H9 (cell line): ENCODE data around the gene WDR37. TPM values are rescaled to one million over a fixed set of nuclear protein-coding genes. Genes with fewer than 3 reads are reported as not detected.

Source experiments
- DNase-seq: peaks from one replicate; pipeline ENCODE4 v3.0.0-alpha.2; 2017
- H2AFZ ChIP-seq: one replicate; pipeline ENCODE4 v1.6.1; 2013; ENCODE audit warnings: mild to moderate bottlenecking, low read length, control low read depth, moderate library complexity
- H2AK5ac ChIP-seq: 2 replicates; pipeline ENCODE4 v1.6.1; 2013; ENCODE audit warnings: low read length, control low read depth, mixed read lengths; ENCODE audit not compliant: insufficient read length
- H2BK120ac ChIP-seq: one replicate; pipeline ENCODE4 v1.6.1; 2013; ENCODE audit warnings: low read depth, mild to moderate bottlenecking, low read length, control low read depth, inconsistent platforms; ENCODE audit not compliant: poor library complexity, severe bottlenecking
- H2BK12ac ChIP-seq: 2 replicates; pipeline ENCODE4 v1.6.1; 2013; ENCODE audit warnings: low read length, control low read depth, mixed read lengths, low read depth; ENCODE audit not compliant: insufficient read length
- H2BK15ac ChIP-seq: 2 replicates; pipeline ENCODE4 v1.6.1; 2013; ENCODE audit warnings: low read depth, low read length, control low read depth
- H2BK20ac ChIP-seq: one replicate; pipeline ENCODE4 v1.6.1; 2013; ENCODE audit warnings: low read depth, mild to moderate bottlenecking, low read length, control low read depth, inconsistent platforms; ENCODE audit not compliant: poor library complexity, severe bottlenecking
- H2BK5ac ChIP-seq: 2 replicates; pipeline ENCODE4 v1.6.1; 2013; ENCODE audit warnings: low read length, control low read depth, mixed read lengths; ENCODE audit not compliant: insufficient read length
- H3K14ac ChIP-seq: 2 replicates; pipeline ENCODE4 v1.6.1; 2013; ENCODE audit warnings: low read length, control low read depth; ENCODE audit not compliant: insufficient read depth
- H3K18ac ChIP-seq: 2 replicates; pipeline ENCODE4 v1.6.1; 2013; ENCODE audit warnings: low read depth, mild to moderate bottlenecking, mixed read lengths, low read length, control low read depth; ENCODE audit not compliant: insufficient read length
- H3K23ac ChIP-seq: 2 replicates; pipeline ENCODE4 v1.6.1; 2013; ENCODE audit warnings: low read length, control low read depth, mixed read lengths, low read depth; ENCODE audit not compliant: insufficient read length
- H3K23me2 ChIP-seq: 2 replicates; pipeline ENCODE4 v1.6.1; 2013; ENCODE audit warnings: low read depth, mild to moderate bottlenecking, mixed read lengths, low read length, control low read depth; ENCODE audit not compliant: insufficient read length, poor library complexity, severe bottlenecking
- H3K27ac ChIP-seq: 2 replicates; pipeline ENCODE4 v1.5.1; 2013; ENCODE audit warnings: low read length, control low read depth, mixed read lengths, low read depth; ENCODE audit not compliant: insufficient read length
- H3K27me3 ChIP-seq: 2 replicates; pipeline ENCODE4 v1.6.1; 2013; ENCODE audit warnings: low read length, control low read depth, inconsistent platforms; ENCODE audit not compliant: insufficient read depth
- H3K4ac ChIP-seq: 2 replicates; pipeline ENCODE4 v1.6.1; 2013; ENCODE audit warnings: low read depth, mild to moderate bottlenecking, control low read depth, inconsistent platforms, low read length, moderate library complexity
- H3K4me1 ChIP-seq: 2 replicates; pipeline ENCODE4 v1.6.1; 2013; ENCODE audit warnings: low read length, control low read depth, inconsistent platforms; ENCODE audit not compliant: insufficient read depth
- H3K4me2 ChIP-seq: 2 replicates; pipeline ENCODE4 v1.6.1; 2013; ENCODE audit warnings: low read length, control low read depth, mixed read lengths; ENCODE audit not compliant: insufficient read length, insufficient read depth
- H3K56ac ChIP-seq: 2 replicates; pipeline ENCODE4 v1.6.1; 2013; ENCODE audit warnings: low read depth, mild to moderate bottlenecking, mixed read lengths, low read length, control low read depth; ENCODE audit not compliant: insufficient read length
- H3K79me1 ChIP-seq: 2 replicates; pipeline ENCODE4 v1.6.1; 2013; ENCODE audit warnings: low read depth, mild to moderate bottlenecking, moderate library complexity, low read length, control low read depth, inconsistent platforms; ENCODE audit not compliant: insufficient read depth, poor library complexity, severe bottlenecking
- H3K79me2 ChIP-seq: 2 replicates; pipeline ENCODE4 v1.6.1; 2013; ENCODE audit warnings: low read length, control low read depth, inconsistent platforms; ENCODE audit not compliant: insufficient read depth
- H3K9ac ChIP-seq: 2 replicates; pipeline ENCODE4 v1.6.1; 2013; ENCODE audit warnings: low read length, control low read depth, mixed read lengths; ENCODE audit not compliant: insufficient read length; ENCODE audit errors: extremely low read depth
- H3K9me3 ChIP-seq: one replicate; pipeline ENCODE4 v1.6.1; 2013; ENCODE audit warnings: low read depth, low read length, inconsistent platforms; ENCODE audit not compliant: control insufficient read depth
- H3T11ph ChIP-seq: one replicate; pipeline ENCODE4 v1.6.1; 2013; ENCODE audit warnings: mild to moderate bottlenecking, low read length, control low read depth, inconsistent platforms
- H4K20me1 ChIP-seq: one replicate; pipeline ENCODE4 v1.6.1; 2013; ENCODE audit not compliant: control insufficient read depth, insufficient read length, insufficient read depth
- H4K5ac ChIP-seq: 2 replicates; pipeline ENCODE4 v1.6.1; 2013; ENCODE audit warnings: low read depth, mild to moderate bottlenecking, mixed read lengths, low read length, control low read depth; ENCODE audit not compliant: insufficient read length
- H4K8ac ChIP-seq: replicated peaks from 2 replicates; pipeline ENCODE4 v1.6.1; 2013; ENCODE audit warnings: low read length, control low read depth, mixed read lengths, low read depth; ENCODE audit not compliant: insufficient read length
- H4K91ac ChIP-seq: 2 replicates; pipeline ENCODE4 v1.6.1; 2013; ENCODE audit warnings: low read depth, mild to moderate bottlenecking, moderate library complexity, mixed read lengths, low read length, control low read depth; ENCODE audit not compliant: insufficient read length
- H3K27ac Mint-ChIP-seq, 3 experiments: 2 replicates in 2 of 3; 3 replicates in 1 of 3; pipeline ENCODE4 v1.8.0; 2020 to 2021; ENCODE audit warnings: mixed read lengths in 3 of 3, mild to moderate bottlenecking in 1 of 3, moderate library complexity in 1 of 3
- H3K27me3 Mint-ChIP-seq: 2 replicates; pipeline ENCODE4 v1.8.0; 2021; ENCODE audit warnings: low read depth, mild to moderate bottlenecking, moderate library complexity, mixed read lengths
- H3K36me3 Mint-ChIP-seq, 3 experiments: 2 replicates in 2 of 3; 3 replicates in 1 of 3; pipeline ENCODE4 v1.8.0; 2020 to 2021; ENCODE audit warnings: low read depth in 3 of 3, mixed read lengths in 3 of 3; ENCODE audit not compliant: insufficient read depth in 1 of 3
- H3K4me1 Mint-ChIP-seq, 2 experiments: 2 replicates each; pipeline ENCODE4 v1.8.0; 2020; ENCODE audit warnings: mixed read lengths in 2 of 2
- H3K4me3 Mint-ChIP-seq, 2 experiments: 2 replicates in 1 of 2; 3 replicates in 1 of 2; pipeline ENCODE4 v1.8.0; 2020 to 2021; ENCODE audit warnings: mild to moderate bottlenecking in 2 of 2, mixed read lengths in 2 of 2, moderate library complexity in 1 of 2
- H3K9me3 Mint-ChIP-seq, 2 experiments: 2 replicates in 1 of 2; 3 replicates in 1 of 2; pipeline ENCODE4 v1.8.0; 2020; ENCODE audit warnings: mild to moderate bottlenecking in 2 of 2, mixed read lengths in 2 of 2, moderate library complexity in 1 of 2
- WGBS: extraction: QIAGEN DNeasy Blood & Tissue Kit; methylation state at CpG from one replicate; pipeline ENCODE4 v1.1.7; 2013; ENCODE audit warnings: missing lambda C conversion rate, low lambda C conversion rate, mixed read lengths; ENCODE audit not compliant: insufficient read length; ENCODE audit errors: extremely low coverage; 5-methylcytosine and 5-hydroxymethylcytosine counted together
- total RNA-seq: library from RNA; stranded (reverse); gene quantifications from 2 replicates; pipeline ENCODE4 v1.2.1, GENCODE V29; 2021
- TF ChIP-seq, protein P1 (sequence below): fragments of 200-600 bp; sonication (generic); conservative IDR thresholded peaks from 3 replicates; pipeline ENCODE4 v1.8.0; 2021; ENCODE audit warnings: antibody characterized with exemption, mild to moderate bottlenecking

Gene WDR37
- total RNA-seq, 1 experiment from 2014 or later: 13.1 TPM

DNA sequence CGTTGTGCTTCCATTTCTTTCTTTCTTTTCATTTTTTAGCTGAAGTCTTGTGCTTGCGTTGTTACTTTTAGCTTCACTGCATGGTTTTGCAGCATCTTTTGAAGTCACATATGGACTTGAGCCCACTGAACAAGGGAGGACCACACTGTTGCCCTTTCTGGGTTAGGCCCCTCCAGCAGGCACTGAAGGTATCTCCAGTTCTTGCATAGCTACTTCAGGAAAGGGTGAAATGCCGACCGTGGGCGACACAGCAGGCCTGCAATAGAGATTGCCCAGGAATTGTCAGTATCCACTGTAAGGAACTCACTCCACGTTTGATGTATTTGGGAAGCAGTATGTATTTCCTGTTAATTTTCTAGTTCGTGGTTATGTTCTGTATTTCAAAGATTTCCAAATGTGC, 85.1 kb downstream of the WDR37 start:
- no peak overlapping the region for H2BK5ac ChIP-seq
- no peak overlapping the region for H3K4me3 Mint-ChIP-seq
- H3K4me2 ChIP-seq: no peak overlapping the region
- no peaks in the 10 kb centered on the region for H3K4me1 ChIP-seq
- H3K4me1 Mint-ChIP-seq: peaks cover 4% of the 10 kb centered on the region in 2 experiments; a peak in 1 of 4 replicates
- no peak overlapping the region for H2BK15ac ChIP-seq
- no peak overlapping the region for H2AFZ ChIP-seq
- H3K27ac ChIP-seq: no peak overlapping the region
- no peak overlapping the region for H2BK12ac ChIP-seq
- H3K9me3 Mint-ChIP-seq: peaks cover 5% of the 10 kb centered on the region in 2 experiments; a peak in 2 of 5 replicates
- no peaks in the 10 kb centered on the region for H3K27me3 ChIP-seq
- H3K27me3 Mint-ChIP-seq: no peaks in the 10 kb centered on the region
- H3K9me3 ChIP-seq: no peaks in the 10 kb centered on the region
- no peak overlapping the region for H2BK20ac ChIP-seq
- H2AK5ac ChIP-seq: no peak overlapping the region
- no peak overlapping the region for H4K8ac ChIP-seq
- H3K23ac ChIP-seq: no peak overlapping the region
- H3K56ac ChIP-seq: no peak overlapping the region
- H4K20me1 ChIP-seq: no peaks in the 10 kb centered on the region
- no peak overlapping the region for H3K14ac ChIP-seq
- WGBS: no CpG with 5 or more reads among the region's 7 CpGs
- no peak overlapping the region for H3K4ac ChIP-seq
- H2BK120ac ChIP-seq: no peak overlapping the region
- H3T11ph ChIP-seq: no peak overlapping the region
- no peak overlapping the region for H3K18ac ChIP-seq
- H3K9ac ChIP-seq: no peak overlapping the region
- no peaks in the 10 kb centered on the region for H3K79me2 ChIP-seq
- peaks cover 0 to 4% (median 1%) of the 10 kb centered on the region in 3 experiments; a peak in 3 of 7 replicates for H3K36me3 Mint-ChIP-seq
- TF ChIP-seq, protein P1, sequence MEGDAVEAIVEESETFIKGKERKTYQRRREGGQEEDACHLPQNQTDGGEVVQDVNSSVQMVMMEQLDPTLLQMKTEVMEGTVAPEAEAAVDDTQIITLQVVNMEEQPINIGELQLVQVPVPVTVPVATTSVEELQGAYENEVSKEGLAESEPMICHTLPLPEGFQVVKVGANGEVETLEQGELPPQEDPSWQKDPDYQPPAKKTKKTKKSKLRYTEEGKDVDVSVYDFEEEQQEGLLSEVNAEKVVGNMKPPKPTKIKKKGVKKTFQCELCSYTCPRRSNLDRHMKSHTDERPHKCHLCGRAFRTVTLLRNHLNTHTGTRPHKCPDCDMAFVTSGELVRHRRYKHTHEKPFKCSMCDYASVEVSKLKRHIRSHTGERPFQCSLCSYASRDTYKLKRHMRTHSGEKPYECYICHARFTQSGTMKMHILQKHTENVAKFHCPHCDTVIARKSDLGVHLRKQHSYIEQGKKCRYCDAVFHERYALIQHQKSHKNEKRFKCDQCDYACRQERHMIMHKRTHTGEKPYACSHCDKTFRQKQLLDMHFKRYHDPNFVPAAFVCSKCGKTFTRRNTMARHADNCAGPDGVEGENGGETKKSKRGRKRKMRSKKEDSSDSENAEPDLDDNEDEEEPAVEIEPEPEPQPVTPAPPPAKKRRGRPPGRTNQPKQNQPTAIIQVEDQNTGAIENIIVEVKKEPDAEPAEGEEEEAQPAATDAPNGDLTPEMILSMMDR: no peak
- H4K5ac ChIP-seq: no peak overlapping the region
- no peak overlapping the region for H3K27ac Mint-ChIP-seq
- H3K79me1 ChIP-seq: no peaks in the 10 kb centered on the region
- H4K91ac ChIP-seq: no peak overlapping the region
- DNase-seq: no peak
- no peaks in the 10 kb centered on the region for H3K23me2 ChIP-seq
